ENCODE data around the gene RNF208. TPM values are rescaled to one million over a fixed set of nuclear protein-coding genes. Genes with fewer than 3 reads are reported as not detected.
A peak's percentile ranks its signal among the peaks of the same experiment; 100 is the strongest.

The RNF208 gene
- total and polyA plus RNA-seq, 9 of the 15 experiments (the other 6 are each of a cell fraction or from before 2014, with no cell fraction given): 0.15 to 6.9 (median 0.50) TPM; not detected in 2

- no peak for TF ChIP-seq HMBOX1 (IDR thresholded peaks at IDR 0.05)
- TF ChIP-seq L3MBTL2 (IDR thresholded peaks at IDR 0.05): no peak
- no peak for TF ChIP-seq MCM2 (IDR thresholded peaks at IDR 0.05; ENCODE audit: low read depth)
- TF ChIP-seq ZFPM2 (CRISPR knock-in tag; IDR thresholded peaks at IDR 0.05): no peak
- no peak for TF ChIP-seq SRSF1 (IDR thresholded peaks at IDR 0.05; ENCODE audit: low read depth, low read length)
- TF ChIP-seq CREM (IDR thresholded peaks at IDR 0.05; ENCODE audit: low read depth): peak; percentile 71
- peak; percentile 37; the same call in 1 of the 2 replicates for TF ChIP-seq STAT6 (CRISPR knock-in tag; IDR thresholded peaks at IDR 0.05)
- TF ChIP-seq E2F6 (IDR thresholded peaks at IDR 0.05; ENCODE audit: borderline replicate concordance in 1 of 2, extremely low read depth in 1 of 2, insufficient read depth in 1 of 2, insufficient read length in 1 of 2, low read depth in 1 of 2, low read length in 1 of 2, poor library complexity in 1 of 2, severe bottlenecking in 1 of 2): peak in 1 of 2 experiments; percentile 65
- peak; percentile 57; the same call in 1 of the 2 replicates for TF ChIP-seq KLF13 (tag; IDR thresholded peaks at IDR 0.05; ENCODE audit: borderline replicate concordance, low read depth)
- no peak for TF ChIP-seq CREB3 (tag; conservative IDR thresholded peaks at IDR 0.05; ENCODE audit: low read depth)
- no peak for TF ChIP-seq BACH1 (tag; IDR thresholded peaks at IDR 0.05)
- peak; percentile 97 for TF ChIP-seq CGGBP1 (CRISPR knock-in tag; IDR thresholded peaks at IDR 0.05)
- TF ChIP-seq NR4A1 (CRISPR knock-in tag; IDR thresholded peaks at IDR 0.05): no peak
- no peak for TF ChIP-seq NR4A1 (tag; IDR thresholded peaks at IDR 0.05)
- TF ChIP-seq MTA3 (IDR thresholded peaks at IDR 0.05; ENCODE audit: borderline replicate concordance): peak; percentile 100
- TF ChIP-seq PRPF4 (IDR thresholded peaks at IDR 0.05; ENCODE audit: insufficient read depth, low read depth, low read length, poor library complexity, severe bottlenecking): peak; percentile 98
- TF ChIP-seq SIN3B (IDR thresholded peaks at IDR 0.05; ENCODE audit: low read depth): no peak
- no peak for TF ChIP-seq CEBPB (tag; IDR thresholded peaks at IDR 0.05)
- TF ChIP-seq FOXP1 (CRISPR knock-in tag; IDR thresholded peaks at IDR 0.05): peak; percentile 83
- no peak for TF ChIP-seq XRCC3 (IDR thresholded peaks at IDR 0.05)
- TF ChIP-seq MBD2 (IDR thresholded peaks at IDR 0.05; ENCODE audit: borderline replicate concordance, low read depth): peak; percentile 99
- peak; percentile 89; the same call in 1 of the 2 replicates for TF ChIP-seq CAMTA2 (CRISPR knock-in tag; conservative IDR thresholded peaks at IDR 0.05)
Observed at GRCh38 chr9:137240841-137241489, 18.9 kb upstream of the RNF208 start, which contains the start of gene TUBB4B (continued).

Data from K562 (cell line).